Measurements from ENCODE around the gene COPS8.

Gene COPS8

GRCh38 chr2:237129625-237130263 lies 44.1 kb downstream of the COPS8 start:
- no peaks in the 10 kb centered on the region for H3K27me3 ChIP-seq (ENCODE audit: control insufficient read depth in 1 of 2, insufficient read depth in 1 of 2, low read length in 2 of 2)
- H2BK5ac ChIP-seq (ENCODE audit: low read depth, low read length, poor library complexity, severe bottlenecking), result no peak overlapping the region
- WGBS, result 98% methylated on average over 4 of the region's 4 CpGs
- no peak overlapping the region for H2AK5ac ChIP-seq (ENCODE audit: low read length, severe bottlenecking)
- H3K4me1 ChIP-seq (ENCODE audit: control insufficient read depth, insufficient read depth, low read depth, low read length), result peaks cover 24% of the 10 kb centered on the region
- peak overlapping the region; percentile 21 for H4K8ac ChIP-seq (ENCODE audit: low read length)
- peak overlapping the region in 1 of 2 experiments; percentile 94 for H3K14ac ChIP-seq (ENCODE audit: low read length in 2 of 2)
- no peak overlapping the region for H2AFZ ChIP-seq (ENCODE audit: low read depth, low read length)
- DNase-seq, result no peak
- peak overlapping the region in 1 of 2 experiments; percentile 93 for H3K4ac ChIP-seq (ENCODE audit: low read depth in 1 of 2, low read length in 2 of 2)
- H3K79me1 ChIP-seq (replicated peaks; ENCODE audit: low read length, poor library complexity, severe bottlenecking), result no peaks in the 10 kb centered on the region
- no peak overlapping the region for H2BK120ac ChIP-seq (ENCODE audit: low read depth, low read length)
- no peaks in the 10 kb centered on the region for H3K36me3 ChIP-seq (ENCODE audit: control insufficient read depth in 1 of 2, insufficient read depth in 2 of 2, low read depth in 1 of 2, low read length in 2 of 2)
- peak overlapping the region; percentile 70 to 100 for H2BK12ac ChIP-seq (ENCODE audit: low read length in 2 of 2)
- peak overlapping the region in 1 of 2 experiments; percentile 0 for H3K4me3 ChIP-seq (ENCODE audit: insufficient read depth in 1 of 2, low read depth in 1 of 2, low read length in 2 of 2)
- peaks cover 17% of the 10 kb centered on the region for H3K9me3 ChIP-seq (ENCODE audit: control insufficient read depth, low read length)
- H3K18ac ChIP-seq (ENCODE audit: low read depth in 1 of 2, low read length in 2 of 2), result peak overlapping the region; percentile 60 to 99
- no peak overlapping the region for H3K27ac ChIP-seq (ENCODE audit: low read length, poor library complexity, severe bottlenecking)
- H3K9ac ChIP-seq (ENCODE audit: low read length), result no peak overlapping the region
- H2BK15ac ChIP-seq (ENCODE audit: low read depth, poor library complexity, severe bottlenecking), result no peak overlapping the region
- no peak overlapping the region for H3K23ac ChIP-seq (ENCODE audit: low read length in 2 of 2)
- peak overlapping the region; percentile 5 for H4K91ac ChIP-seq (ENCODE audit: low read length)
- no peak overlapping the region for H3K4me2 ChIP-seq (ENCODE audit: low read length, poor library complexity, severe bottlenecking)

GRCh38 chr2:237130562-237131421 lies 45.1 kb downstream of the COPS8 start:
- H3K4ac ChIP-seq (ENCODE audit: low read depth in 1 of 2, low read length in 2 of 2), result no peak overlapping the region
- H2AK5ac ChIP-seq (ENCODE audit: low read length, severe bottlenecking), result no peak overlapping the region
- H3K23ac ChIP-seq (ENCODE audit: low read length in 2 of 2), result no peak overlapping the region
- H3K27ac ChIP-seq (ENCODE audit: low read length, poor library complexity, severe bottlenecking), result no peak overlapping the region
- no peak overlapping the region for H4K8ac ChIP-seq (ENCODE audit: low read length)
- peak overlapping the region in 1 of 2 experiments; percentile 99 for H3K18ac ChIP-seq (ENCODE audit: low read depth in 1 of 2, low read length in 2 of 2)
- peak overlapping the region; percentile 16 for H4K91ac ChIP-seq (ENCODE audit: low read length)
- H3K9me3 ChIP-seq (ENCODE audit: control insufficient read depth, low read length), result peaks cover 17% of the 10 kb centered on the region
- H3K14ac ChIP-seq (ENCODE audit: low read length in 2 of 2), result peak overlapping the region in 1 of 2 experiments; percentile 35
- no peak overlapping the region for H3K4me3 ChIP-seq (ENCODE audit: insufficient read depth in 1 of 2, low read depth in 1 of 2, low read length in 2 of 2)
- peaks cover 24% of the 10 kb centered on the region for H3K4me1 ChIP-seq (ENCODE audit: control insufficient read depth, insufficient read depth, low read depth, low read length)
- no peaks in the 10 kb centered on the region for H3K27me3 ChIP-seq (ENCODE audit: control insufficient read depth in 1 of 2, insufficient read depth in 1 of 2, low read length in 2 of 2)
- no peak overlapping the region for H2BK5ac ChIP-seq (ENCODE audit: low read depth, low read length, poor library complexity, severe bottlenecking)
- H2BK15ac ChIP-seq (ENCODE audit: low read depth, poor library complexity, severe bottlenecking), result no peak overlapping the region
- no peak for DNase-seq
- no peak overlapping the region for H2BK120ac ChIP-seq (ENCODE audit: low read depth, low read length)
- no peaks in the 10 kb centered on the region for H3K36me3 ChIP-seq (ENCODE audit: control insufficient read depth in 1 of 2, insufficient read depth in 2 of 2, low read depth in 1 of 2, low read length in 2 of 2)
- H3K4me2 ChIP-seq (ENCODE audit: low read length, poor library complexity, severe bottlenecking), result no peak overlapping the region
- 97% methylated on average over 8 of the region's 8 CpGs for WGBS
- H3K9ac ChIP-seq (ENCODE audit: low read length), result no peak overlapping the region
- H3K79me1 ChIP-seq (replicated peaks; ENCODE audit: low read length, poor library complexity, severe bottlenecking), result no peaks in the 10 kb centered on the region
- peak overlapping the region in 1 of 2 experiments; percentile 23 for H2BK12ac ChIP-seq (ENCODE audit: low read length in 2 of 2)
- H2AFZ ChIP-seq (ENCODE audit: low read depth, low read length), result no peak overlapping the region

- no peak overlapping the region for H3K27ac ChIP-seq (ENCODE audit: low read length, poor library complexity, severe bottlenecking)
- no peak overlapping the region for H4K91ac ChIP-seq (ENCODE audit: low read length)
- H4K8ac ChIP-seq (ENCODE audit: low read length), result no peak overlapping the region
- no peak for DNase-seq
- no peak overlapping the region for H3K4me3 ChIP-seq (ENCODE audit: insufficient read depth in 1 of 2, low read depth in 1 of 2, low read length in 2 of 2)
- no peak overlapping the region for H2AFZ ChIP-seq (ENCODE audit: low read depth, low read length)
- H3K79me1 ChIP-seq (replicated peaks; ENCODE audit: low read length, poor library complexity, severe bottlenecking), result no peaks in the 10 kb centered on the region
- no peaks in the 10 kb centered on the region for H3K36me3 ChIP-seq (ENCODE audit: control insufficient read depth in 1 of 2, insufficient read depth in 2 of 2, low read depth in 1 of 2, low read length in 2 of 2)
- H3K27me3 ChIP-seq (ENCODE audit: control insufficient read depth in 1 of 2, insufficient read depth in 1 of 2, low read length in 2 of 2), result no peaks in the 10 kb centered on the region
- no peak overlapping the region for H2BK5ac ChIP-seq (ENCODE audit: low read depth, low read length, poor library complexity, severe bottlenecking)
- H3K9me3 ChIP-seq (ENCODE audit: control insufficient read depth, low read length), result peaks cover 17% of the 10 kb centered on the region
- H3K14ac ChIP-seq (ENCODE audit: low read length in 2 of 2), result no peak overlapping the region
- peak overlapping the region; percentile 55 for H2BK15ac ChIP-seq (ENCODE audit: low read depth, poor library complexity, severe bottlenecking)
- no peak overlapping the region for H3K4me2 ChIP-seq (ENCODE audit: low read length, poor library complexity, severe bottlenecking)
- H2AK5ac ChIP-seq (ENCODE audit: low read length, severe bottlenecking), result no peak overlapping the region
- H3K4me1 ChIP-seq (ENCODE audit: control insufficient read depth, insufficient read depth, low read depth, low read length), result peaks cover 20% of the 10 kb centered on the region
- H3K23ac ChIP-seq (ENCODE audit: low read length in 2 of 2), result no peak overlapping the region
- peak overlapping the region in 1 of 2 experiments; percentile 81 for H3K18ac ChIP-seq (ENCODE audit: low read depth in 1 of 2, low read length in 2 of 2)
- WGBS, result 83% methylated on average over 6 of the region's 6 CpGs
- peak overlapping the region in 1 of 2 experiments; percentile 34 for H3K4ac ChIP-seq (ENCODE audit: low read depth in 1 of 2, low read length in 2 of 2)
- H3K9ac ChIP-seq (ENCODE audit: low read length), result peak overlapping the region; percentile 36
- H2BK12ac ChIP-seq (ENCODE audit: low read length in 2 of 2), result peak overlapping the region; percentile 69 to 87
- H2BK120ac ChIP-seq (ENCODE audit: low read depth, low read length), result peak overlapping the region; percentile 84
These were observed 46.3 kb downstream of the COPS8 start for GRCh38 chr2:237131749-237132533.

Data from mesenchymal stem cell (in vitro differentiated cells and primary cell).